Panc1 (cell line): ENCODE results near the gene PCDHAC2. TPM values are rescaled to one million over a fixed set of nuclear protein-coding genes. Genes with fewer than 3 reads are reported as not detected.
A peak's percentile ranks its signal among the peaks of the same experiment; 100 is the strongest.

Experiments
- ATAC-seq: fragments of 200-7000 bp; cut with Tn5 transposase; 2 replicates; pipeline ENCODE4 v1.9.1; 2020; ENCODE audit warnings: mild to moderate bottlenecking, moderate library complexity
- BruUV-seq: library from RNA; stranded (reverse); fragments of 400-500 nt; replicated peaks from 2 replicates; lab custom pipeline; 2021; lab: Mats Ljungman, UMichigan
- CTCF ChIA-PET: fragments of 300-600 bp; sonication (Branson Sonifier 250); formaldehyde crosslinking; loops from one replicate; lab custom pipeline; 2022; ENCODE audit warnings: antibody characterized with exemption; lab: Charles Lee
- POLR2A ChIA-PET: fragments of 300-600 bp; sonication (Branson Sonifier 250); formaldehyde crosslinking; loops from one replicate; lab custom pipeline; 2022; ENCODE audit warnings: antibody characterized with exemption; lab: Charles Lee
- DNase-seq: peaks from one replicate; pipeline ENCODE4 v3.0.0-alpha.2; 2010; ENCODE audit warnings: low read depth, low spot score
- H3K27ac ChIP-seq: 2 replicates; pipeline ENCODE4 v1.5.1; 2011; ENCODE audit warnings: mild to moderate bottlenecking, low read length, inconsistent platforms
- H3K27me3 ChIP-seq: fragments of 200-500 bp; sonication (Bioruptor generic); 2 replicates; pipeline ENCODE4 v1.6.0; 2014; ENCODE audit warnings: low read length, inconsistent platforms; ENCODE audit not compliant: control insufficient read depth, insufficient read depth
- H3K36me3 ChIP-seq: fragments of 200-500 bp; sonication (Bioruptor generic); 2 replicates; pipeline ENCODE4 v1.5.1; 2014; ENCODE audit warnings: inconsistent platforms, mild to moderate bottlenecking, low read length, moderate library complexity; ENCODE audit not compliant: control insufficient read depth, insufficient read depth
- H3K4me1 ChIP-seq: 2 replicates; pipeline ENCODE4 v1.5.1; 2011; ENCODE audit warnings: inconsistent platforms, mild to moderate bottlenecking, low read length, moderate library complexity; ENCODE audit not compliant: control insufficient read depth, insufficient read depth
- H3K4me3 ChIP-seq, 2 experiments: 2 replicates each; pipeline ENCODE4 v1.5.1; 2011 to 2012; ENCODE audit warnings: low read depth in 2 of 2, low read length in 2 of 2, mild to moderate bottlenecking in 2 of 2, inconsistent platforms in 1 of 2, moderate library complexity in 1 of 2
- H3K9me3 ChIP-seq: fragments of 200-500 bp; sonication (Bioruptor generic); 2 replicates; pipeline ENCODE4 v1.5.1; 2014; ENCODE audit warnings: low read depth, mild to moderate bottlenecking, inconsistent platforms, low read length, moderate library complexity; ENCODE audit not compliant: control insufficient read depth, insufficient read depth
- CTCF ChIP-seq: fragments of 450-650 bp; IDR thresholded peaks from 2 replicates; pipeline ENCODE4 v1.5.1; 2017; ENCODE audit warnings: mild to moderate bottlenecking
- POLR2AphosphoS5 ChIP-seq: IDR thresholded peaks from 2 replicates; pipeline ENCODE4 v1.6.1; 2012; ENCODE audit warnings: mild to moderate bottlenecking, low read depth, low read length, moderate library complexity
- REST ChIP-seq, 2 experiments: IDR thresholded peaks; 2 replicates each; pipeline ENCODE4 v1.6.1; 2011 to 2012; ENCODE audit warnings: low read depth in 2 of 2, control low read depth in 1 of 2, low read length in 1 of 2, mild to moderate bottlenecking in 1 of 2, moderate library complexity in 1 of 2; ENCODE audit not compliant: insufficient read depth in 1 of 2
- SIN3A ChIP-seq: IDR thresholded peaks from 2 replicates; pipeline ENCODE4 v1.6.1; 2012; ENCODE audit warnings: low read depth, mild to moderate bottlenecking, low read length, moderate library complexity, borderline replicate concordance; ENCODE audit not compliant: insufficient read depth
- TCF7L2 ChIP-seq: IDR thresholded peaks from 2 replicates; pipeline ENCODE4 v1.6.1; 2011; ENCODE audit warnings: mild to moderate bottlenecking, low read depth, low read length, inconsistent platforms
- in situ Hi-C: cut with HindIII; loops from 2 replicates; pipeline ENCODE4 v1.10.0; 2016; ENCODE audit warnings: low sequenced_read_pairs, low pct_unique_long_range_greater_than_20kb
- intact Hi-C: fragments of 100-400 bp; cut with micrococcal nuclease; formaldehyde crosslinking; loops from one replicate; pipeline ENCODE4 v1.10.0; 2022; ENCODE audit not compliant: unreplicated experiment
- total RNA-seq: library from RNA; stranded (reverse); gene quantifications from one replicate; pipeline ENCODE4 v1.2.1, GENCODE V29; 2021; ENCODE audit not compliant: unreplicated experiment

PCDHAC2 gene
- total RNA-seq, 1 experiment from 2014 or later = 8.8 TPM

- CTCF ChIA-PET = no interaction called here
- H3K27ac ChIP-seq = peak overlapping the region; percentile 88
These were observed 36.3 kb downstream of the PCDHAC2 start for GRCh38 chr5:141002605-141002965.

GRCh38 chr5:141003031-141003430, 36.8 kb downstream of the PCDHAC2 start:
- H3K4me1 ChIP-seq = peaks cover 43% of the 10 kb centered on the region
- TF ChIP-seq SIN3A (no peak), CTCF (no peak), POLR2AphosphoS5 (no peak), REST (IDR thresholded peaks at IDR 0.05; ENCODE audit: insufficient read depth in 1 of 2, low read depth in 2 of 2, low read length in 1 of 2) (no peak)
- in situ Hi-C loops = no loop called here
- peak overlapping the region; percentile 88 for H3K27ac ChIP-seq
- no peaks in the 10 kb centered on the region for H3K27me3 ChIP-seq
- DNase-seq = no peak
- H3K4me3 ChIP-seq = no peak overlapping the region
- H3K36me3 ChIP-seq = no peaks in the 10 kb centered on the region
- intact Hi-C loops = no loop called here
- no peaks in the 10 kb centered on the region for H3K9me3 ChIP-seq
- ChIA-PET CTCF (no interaction called here), POLR2A (no interaction called here)
- BruUV-seq = no TSS peak
- ATAC-seq = no peak

More at GRCh38 chr5:141002605-141002965, 36.3 kb downstream of the PCDHAC2 start:
- DNase-seq (no peak), ATAC-seq (no peak)
- no peaks in the 10 kb centered on the region for H3K36me3 ChIP-seq
- peaks cover 43% of the 10 kb centered on the region for H3K4me1 ChIP-seq
- in situ Hi-C loops = no loop called here
- no peaks in the 10 kb centered on the region for H3K9me3 ChIP-seq
- no peaks in the 10 kb centered on the region for H3K27me3 ChIP-seq
- TF ChIP-seq POLR2AphosphoS5 (no peak), SIN3A (no peak), TCF7L2 (no peak), CTCF (no peak), REST (IDR thresholded peaks at IDR 0.05; ENCODE audit: insufficient read depth in 1 of 2, low read depth in 2 of 2, low read length in 1 of 2) (no peak)
- no TSS peak for BruUV-seq
- POLR2A ChIA-PET = no interaction called here
- intact Hi-C loops = no loop called here
- H3K4me3 ChIP-seq = peak overlapping the region in 1 of 2 experiments; percentile 73; a peak in 1 of 4 replicates
